Measurements from ENCODE around the gene ATG7. TPM values are rescaled to one million over a fixed set of nuclear protein-coding genes. Genes with fewer than 3 reads are reported as not detected.
"Not testable (repeated sequence)": the region's sequence is repeated elsewhere in the genome, so short reads cannot be mapped to it uniquely, and the experiment has no call there.

Gene ATG7
- total RNA-seq, 2 experiments from 2014 or later, result 27.8 to 28.5 TPM

DNA sequence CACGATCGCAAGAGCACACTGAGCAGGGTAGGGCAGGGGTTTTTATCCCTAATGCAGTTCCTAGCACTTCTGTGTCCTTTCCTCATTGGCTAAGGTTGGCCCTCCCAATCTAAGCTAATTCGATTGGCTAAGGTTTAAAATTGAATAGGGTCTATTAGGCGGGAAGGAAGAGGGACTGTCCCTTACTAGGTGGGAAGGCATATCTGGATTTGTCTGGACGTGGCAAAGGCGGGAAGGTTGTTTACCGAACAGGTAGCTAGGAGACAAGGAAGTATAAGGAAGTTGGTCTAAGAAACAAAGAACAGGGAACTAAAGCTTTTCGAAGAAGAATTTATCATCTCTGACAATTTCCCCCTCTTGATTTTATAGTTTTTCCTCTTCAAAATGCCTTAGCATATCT lies 24.8 kb upstream of the ATG7 start:
- CTCF ChIA-PET, result interaction anchor here (1.1 kb wide), 1 partner anchor 43 kb away, joined by 3 read pairs; no protein-coding TSS in a partner anchor
- POLR2A ChIA-PET, result interaction anchor here (0.7 kb wide), 1 partner anchor 26 kb away, joined by 3 read pairs; no protein-coding TSS in a partner anchor

DNA sequence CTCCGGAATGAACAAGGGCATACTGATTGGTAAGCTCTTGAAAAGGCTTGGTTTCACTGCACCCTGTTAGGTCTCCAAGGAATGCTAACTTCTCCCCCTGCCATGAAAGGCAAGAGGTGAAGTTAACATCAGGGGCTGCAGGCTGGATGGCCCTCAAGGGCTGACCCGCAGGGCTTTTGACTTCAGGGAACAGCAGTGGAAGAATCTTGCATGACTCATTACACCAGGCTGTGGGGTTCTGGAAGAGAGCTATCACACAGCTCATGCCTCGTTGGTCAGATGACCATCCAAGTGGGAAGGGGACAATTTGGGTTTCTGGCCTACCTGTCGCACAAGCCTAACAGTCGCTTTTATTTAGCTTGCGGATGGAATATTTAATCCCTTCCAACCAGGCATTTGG lies 23.6 kb upstream of the ATG7 start:
- POLR2A ChIA-PET, result no interaction called here

DNA sequence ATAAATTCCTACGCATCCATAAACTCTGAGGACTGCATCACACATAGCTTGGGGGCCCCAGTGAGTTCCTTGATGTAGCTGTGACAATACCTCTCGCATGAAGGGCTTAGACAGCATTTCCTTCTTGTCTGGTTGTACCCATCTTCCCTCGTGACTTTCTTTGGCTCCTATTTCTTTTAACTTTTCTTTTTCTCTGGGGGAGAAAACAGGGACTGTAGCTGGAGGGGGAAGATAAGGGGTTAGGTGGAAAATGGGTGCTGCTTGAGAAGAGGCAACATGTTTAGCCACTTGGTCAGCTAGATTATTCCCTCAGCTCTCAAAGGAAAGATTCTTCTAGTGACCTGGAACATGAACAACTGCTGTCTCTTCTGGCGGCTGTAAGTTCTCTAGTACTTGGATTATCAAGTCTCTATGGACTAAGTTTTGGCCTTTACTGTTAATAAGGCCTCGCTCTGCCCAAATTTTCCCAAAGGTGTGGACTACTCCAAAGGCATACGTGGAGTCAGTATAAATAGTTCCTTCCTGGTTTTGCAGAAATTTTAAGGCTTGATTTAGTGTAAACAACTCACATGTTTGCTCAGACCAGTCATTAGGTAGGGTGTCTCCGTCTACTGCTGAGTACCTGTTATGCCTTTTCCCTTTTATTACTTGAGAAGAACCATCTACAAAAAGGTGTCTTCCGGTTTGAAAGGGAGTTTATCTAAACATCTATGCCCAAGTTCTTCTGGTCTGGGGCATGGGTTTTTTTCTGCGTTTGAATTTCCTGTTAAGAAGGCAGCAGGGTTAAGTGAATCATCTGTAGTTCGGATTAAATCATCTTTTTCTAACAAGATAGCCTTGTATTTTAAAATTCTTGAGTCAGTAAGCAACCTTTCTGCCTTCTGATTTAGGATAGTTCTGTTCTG lies 21.0 kb upstream of the ATG7 start:
- ChIA-PET CTCF (no interaction called here), POLR2A (no interaction called here)

More for the DNA sequence above, 23.6 kb upstream of the ATG7 start:
- CTCF ChIA-PET, result interaction anchor here (0.6 kb wide), 1 partner anchor 21 kb away, joined by 5 read pairs; no protein-coding TSS in a partner anchor

DNA sequence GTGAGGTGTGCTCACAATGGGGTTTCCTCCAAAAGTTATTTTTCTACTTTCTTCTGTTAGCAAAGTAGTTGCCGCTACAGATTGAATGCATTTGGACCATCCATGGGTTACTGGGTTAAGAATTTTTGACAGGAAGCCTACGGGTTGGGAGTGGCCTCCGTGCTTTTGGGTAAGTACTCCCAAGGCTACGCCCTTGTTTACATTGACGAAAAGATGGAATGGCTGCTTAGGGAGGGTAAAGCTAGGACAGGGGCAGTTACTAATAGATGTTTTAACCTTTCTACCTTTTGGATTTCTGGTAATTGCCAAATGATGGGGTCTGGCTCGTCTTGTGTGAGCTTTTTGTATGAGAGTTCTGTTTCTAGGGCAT lies 20.4 kb upstream of the ATG7 start:
- POLR2A ChIA-PET, result no interaction called here
- CTCF ChIA-PET, result no interaction called here

DNA sequence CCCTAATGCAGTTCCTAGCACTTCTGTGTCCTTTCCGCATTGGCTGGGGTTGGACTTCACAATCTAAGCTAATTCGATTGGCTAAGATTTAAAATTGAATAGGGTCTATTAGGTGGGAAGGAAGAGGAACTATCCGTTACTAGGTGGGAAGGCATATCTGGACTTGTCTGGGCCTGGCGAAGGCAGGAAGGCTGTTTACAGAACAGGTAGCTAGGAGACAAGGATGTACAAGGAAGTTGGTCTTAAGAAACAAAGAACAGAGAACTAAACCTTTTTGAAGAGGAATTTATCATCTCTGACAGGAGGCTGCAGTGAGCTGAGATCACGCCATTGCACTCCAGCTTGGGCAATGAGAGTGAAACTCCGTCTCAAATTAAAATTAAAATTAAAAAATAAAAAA lies 17.3 kb upstream of the ATG7 start:
- POLR2A ChIA-PET, result no interaction called here
- CTCF ChIA-PET, result no interaction called here

DNA sequence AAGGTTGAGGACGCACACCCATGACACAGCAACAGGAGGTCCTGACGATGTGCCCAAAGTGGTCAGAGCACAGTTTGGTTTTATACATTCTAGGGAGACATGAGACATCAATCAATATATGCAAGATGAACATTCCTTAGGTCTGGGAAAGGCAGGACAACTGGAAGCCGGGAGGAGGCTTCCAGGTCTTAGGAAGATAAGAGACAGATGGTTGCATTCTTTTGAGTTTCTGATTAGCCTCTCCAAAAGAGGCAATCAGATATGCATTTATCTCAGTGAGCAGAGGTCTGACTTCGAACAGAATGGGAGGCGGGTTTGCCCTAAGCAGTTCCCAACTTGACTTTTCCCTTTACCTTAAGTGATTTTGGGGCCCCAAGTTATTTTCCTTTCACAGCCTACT lies 16.7 kb upstream of the ATG7 start:
- CTCF ChIA-PET, POLR2A ChIA-PET: not testable (repeated sequence)

DNA sequence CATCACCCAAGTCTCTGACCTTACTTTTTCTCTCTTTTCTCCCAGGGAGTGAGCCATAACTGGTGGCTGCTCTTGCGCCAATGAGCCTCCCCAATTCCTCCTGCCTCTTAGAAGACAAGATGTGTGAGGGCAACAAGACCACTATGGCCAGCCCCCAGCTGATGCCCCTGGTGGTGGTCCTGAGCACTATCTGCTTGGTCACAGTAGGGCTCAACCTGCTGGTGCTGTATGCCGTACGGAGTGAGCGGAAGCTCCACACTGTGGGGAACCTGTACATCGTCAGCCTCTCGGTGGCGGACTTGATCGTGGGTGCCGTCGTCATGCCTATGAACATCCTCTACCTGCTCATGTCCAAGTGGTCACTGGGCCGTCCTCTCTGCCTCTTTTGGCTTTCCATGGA lies 13.2 kb upstream of the ATG7 start:
- ChIA-PET POLR2A (interaction anchor here (1.2 kb wide), 1 partner anchor 13 kb away, joined by 3 read pairs; the partner anchor contains the start of gene ATG7), CTCF (no interaction called here)

DNA sequence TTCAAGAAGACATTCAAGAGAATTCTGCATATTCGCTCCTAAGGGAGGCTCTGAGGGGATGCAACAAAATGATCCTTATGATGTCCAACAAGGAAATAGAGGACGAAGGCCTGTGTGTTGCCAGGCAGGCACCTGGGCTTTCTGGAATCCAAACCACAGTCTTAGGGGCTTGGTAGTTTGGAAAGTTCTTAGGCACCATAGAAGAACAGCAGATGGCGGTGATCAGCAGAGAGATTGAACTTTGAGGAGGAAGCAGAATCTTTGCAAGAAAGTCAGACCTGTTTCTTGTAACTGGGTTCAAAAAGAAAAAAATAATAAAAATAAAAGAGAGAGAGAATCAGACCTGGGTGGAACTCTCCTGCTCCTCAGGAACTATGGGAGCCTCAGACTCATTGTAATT lies 11.7 kb upstream of the ATG7 start:
- ChIA-PET POLR2A (no interaction called here), CTCF (interaction anchor here (1.1 kb wide), 1 partner anchor 12 kb away, joined by 4 read pairs; the partner anchor contains the start of gene ATG7)

DNA sequence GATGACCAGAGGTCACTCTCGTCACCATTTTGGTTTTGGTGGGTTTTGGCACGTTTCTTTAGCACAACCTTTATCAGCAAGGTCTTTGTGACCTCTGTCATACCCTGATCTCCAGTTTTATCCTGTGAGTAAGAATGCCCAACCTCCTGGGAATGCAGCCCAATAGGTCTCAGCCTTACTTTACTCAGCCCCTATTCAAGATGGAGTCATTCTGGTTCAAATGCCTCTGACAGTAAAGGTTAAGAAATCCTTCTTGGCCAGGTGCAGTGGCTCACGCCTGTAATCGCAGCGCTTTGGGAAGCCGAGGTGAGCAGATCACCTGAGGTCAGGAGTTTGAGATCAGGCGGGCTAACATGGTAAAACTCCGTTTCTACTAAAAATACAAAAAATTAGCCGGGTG lies 3.2 kb upstream of the ATG7 start:
- POLR2A ChIA-PET, result no interaction called here

DNA sequence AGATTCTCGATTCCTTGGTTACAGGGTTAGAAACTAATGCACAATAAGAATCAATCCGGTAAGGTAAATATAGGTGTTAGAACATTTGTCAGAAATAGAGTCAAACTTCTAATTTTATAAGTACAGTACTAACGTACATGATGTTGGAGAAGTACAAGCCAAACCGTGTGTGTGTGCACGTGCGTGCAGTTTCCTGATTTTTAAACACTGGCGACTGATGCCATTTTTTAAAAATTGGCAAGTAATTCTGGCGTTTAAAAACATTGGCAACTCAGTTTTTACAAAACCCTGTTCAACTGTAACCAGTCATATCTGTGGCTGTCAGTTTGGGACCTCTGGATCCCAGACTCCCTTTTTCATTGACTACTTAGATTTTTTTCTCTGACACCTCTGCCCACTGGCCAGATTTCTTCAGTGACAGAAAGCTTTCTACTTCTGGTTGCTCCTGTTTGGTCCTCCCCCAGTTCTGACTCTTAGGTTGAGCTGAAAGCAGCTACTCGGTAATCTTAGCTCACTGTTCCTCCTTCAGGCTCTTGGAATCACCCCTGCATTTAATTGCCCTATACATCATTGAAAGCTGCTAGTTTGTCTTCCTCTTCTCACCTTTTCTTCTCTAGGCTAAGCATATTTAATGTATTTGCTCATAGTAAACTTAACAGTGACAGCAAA lies 843 bp downstream of the ATG7 start:
- ChIA-PET CTCF (interaction anchor here (0.5 to 1.4 kb wide), 5 partner anchors 15 to 36 kb away, joined by 3 to 5 read pairs (median 3); no protein-coding TSS in a partner anchor), POLR2A (interaction anchor here (0.5 to 2.6 kb wide), 5 partner anchors 14 to 492 kb away, joined by 3 to 12 read pairs (median 3); no protein-coding TSS in a partner anchor)

More for the DNA sequence above, 3.2 kb upstream of the ATG7 start:
- CTCF ChIA-PET, result no interaction called here

DNA sequence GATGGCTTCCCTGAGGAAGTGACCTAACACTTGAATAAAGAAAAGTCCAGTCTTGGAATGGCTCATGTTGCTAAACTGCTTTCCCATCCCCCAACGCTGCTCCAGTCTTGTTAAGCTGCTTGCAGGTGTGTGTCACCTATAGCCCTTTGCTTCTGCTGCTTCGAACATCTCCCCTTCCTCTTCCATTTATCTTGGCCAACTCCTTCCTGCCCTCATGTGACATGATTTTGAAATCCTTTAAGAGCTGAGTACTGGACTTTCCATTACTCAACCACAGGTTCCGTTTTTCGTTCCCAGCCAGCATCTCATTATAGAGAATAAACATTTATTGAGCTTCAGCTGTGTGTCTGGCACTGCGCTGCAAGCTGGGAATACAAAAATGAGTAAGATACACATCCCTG lies 1.7 kb downstream of the ATG7 start:
- ChIA-PET CTCF (interaction anchor here (1.0 kb wide), 1 partner anchor 17 kb away, joined by 3 read pairs; no protein-coding TSS in a partner anchor), POLR2A (interaction anchor here (0.6 to 2.6 kb wide), 2 partner anchors 17 to 41 kb away, joined by 3 to 12 read pairs; no protein-coding TSS in a partner anchor)

DNA sequence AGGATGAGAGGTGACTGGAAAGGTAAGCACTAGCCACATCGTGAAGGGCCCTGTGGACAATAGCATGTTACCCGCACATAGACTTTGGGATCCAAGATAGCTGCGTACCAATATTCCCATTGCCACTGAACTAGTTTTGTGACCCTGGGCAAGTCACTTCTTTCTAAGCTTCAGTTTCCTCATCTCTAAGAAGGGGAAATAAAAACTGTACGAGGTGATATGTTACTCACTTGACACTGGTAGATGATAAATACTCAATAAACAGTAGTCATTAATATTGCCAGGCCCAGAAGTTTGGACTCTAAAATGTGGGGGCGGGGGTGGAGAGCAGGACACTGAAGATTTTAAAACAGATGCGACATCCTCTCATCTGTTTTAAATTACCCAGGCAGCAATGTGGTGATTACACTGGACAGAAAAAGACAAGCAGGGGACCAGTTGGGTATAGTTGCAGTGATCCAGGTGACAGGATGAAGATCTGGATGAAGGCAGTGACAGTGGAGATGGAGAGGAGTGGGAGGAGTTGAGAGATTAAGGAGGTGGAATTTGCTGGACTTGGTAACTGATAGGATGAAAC lies 2.5 kb downstream of the ATG7 start:
- POLR2A ChIA-PET, result no interaction called here
- CTCF ChIA-PET, result interaction anchor here (1.0 kb wide), 1 partner anchor 16 kb away, joined by 3 read pairs; no protein-coding TSS in a partner anchor

DNA sequence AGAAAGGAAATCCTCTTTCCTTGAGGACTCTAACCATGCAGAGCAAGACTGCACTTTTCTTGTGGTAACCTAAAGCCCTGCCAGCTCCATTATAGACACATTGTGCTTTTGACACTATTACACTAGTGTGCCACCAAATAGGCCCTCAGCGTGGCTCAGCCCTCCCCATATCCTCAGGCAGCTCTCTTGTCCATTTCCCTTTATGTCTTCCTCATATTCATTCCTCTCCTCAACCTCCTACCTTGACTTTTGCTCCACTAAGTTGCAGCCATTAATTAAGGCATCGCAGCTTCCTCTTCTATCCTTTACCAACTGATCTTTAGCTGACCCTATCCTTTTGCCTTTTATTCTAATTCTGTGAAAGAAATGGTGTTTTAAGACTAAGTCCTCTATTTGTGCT lies 3.7 kb downstream of the ATG7 start:
- CTCF ChIA-PET, result no interaction called here
- POLR2A ChIA-PET, result no interaction called here

DNA sequence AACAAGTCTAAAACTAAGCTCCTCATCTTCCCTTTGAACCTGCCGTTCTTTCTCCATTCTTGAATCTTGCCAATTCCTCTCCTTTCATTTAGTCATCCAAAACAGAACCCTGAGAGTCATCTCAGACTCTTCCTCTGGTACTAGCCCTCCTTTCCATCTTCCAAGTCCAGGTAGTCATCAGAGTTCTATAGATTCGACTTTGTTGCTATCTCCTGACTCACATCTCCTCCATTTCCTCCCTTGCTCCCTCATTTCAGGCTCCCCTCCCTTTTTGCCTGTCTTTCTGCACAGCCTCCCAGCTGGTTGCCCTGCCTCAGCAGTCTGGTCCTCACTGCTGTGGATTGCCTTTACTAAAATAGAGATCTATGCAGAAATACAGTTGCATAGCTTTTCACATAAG lies 4.7 kb downstream of the ATG7 start:
- ChIA-PET CTCF (no interaction called here), POLR2A (interaction anchor here (0.6 kb wide), 1 partner anchor 433 kb away, joined by 3 read pairs; no protein-coding TSS in a partner anchor)

DNA sequence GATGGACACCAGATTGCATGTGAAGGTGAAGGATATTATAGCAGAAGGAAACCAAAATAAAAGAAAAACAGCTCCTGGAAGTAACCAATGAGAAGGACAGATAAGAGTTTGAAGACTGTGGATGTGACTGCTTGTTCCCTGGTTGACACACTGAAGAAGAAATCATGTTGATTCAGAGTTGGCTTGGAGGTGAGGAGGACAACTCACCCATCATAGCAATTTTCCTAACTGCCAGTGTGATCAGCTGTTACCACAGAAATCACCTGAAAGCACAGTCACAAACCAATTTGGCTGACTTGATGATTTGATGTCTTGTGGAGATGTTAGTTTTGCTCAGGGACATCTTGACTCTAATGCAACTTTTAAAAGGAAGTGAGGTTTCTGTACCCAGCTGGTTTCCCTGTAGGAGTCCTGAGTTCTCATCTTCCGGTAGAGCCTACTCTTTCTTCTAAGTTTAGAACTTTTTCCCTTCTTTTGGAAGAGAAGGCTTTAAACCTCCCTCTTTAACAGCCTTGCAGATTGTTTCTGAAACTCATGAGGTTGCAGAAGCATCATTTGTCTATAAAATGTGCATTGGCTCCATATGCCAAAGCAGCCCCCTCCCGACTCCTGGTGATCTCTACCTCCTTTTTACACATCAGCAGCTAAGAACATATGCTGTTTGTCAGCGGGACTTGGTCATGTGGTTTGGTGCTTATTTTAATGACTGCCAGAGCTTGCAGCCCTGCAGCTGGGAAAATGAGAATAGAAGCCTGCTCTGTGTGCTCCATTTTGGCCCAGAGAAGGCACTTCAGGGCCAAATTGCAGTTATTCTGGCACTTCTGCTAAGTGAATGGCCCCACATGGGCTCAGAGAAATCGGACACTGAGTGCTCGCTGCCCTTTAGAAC lies 10.3 kb downstream of the ATG7 start:
- ChIA-PET POLR2A (no interaction called here), CTCF (interaction anchor here (2.1 kb wide), 1 partner anchor 53 kb away, joined by 5 read pairs; no protein-coding TSS in a partner anchor)

DNA sequence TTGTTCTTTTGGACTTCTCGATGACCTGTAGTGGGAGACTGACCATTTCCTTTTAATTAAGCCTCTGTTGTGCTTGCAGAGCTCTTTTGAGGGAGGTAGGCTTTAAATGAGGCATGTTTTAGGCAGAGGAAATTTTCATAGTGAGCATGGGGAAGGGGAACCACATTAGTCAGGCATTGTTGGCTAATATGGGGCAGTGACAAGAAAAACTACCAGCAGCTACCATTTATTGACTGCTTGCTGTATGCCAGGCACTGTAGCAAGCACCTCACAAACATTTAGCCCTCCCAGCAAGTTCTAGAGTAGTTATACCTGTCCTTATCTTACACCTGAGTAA lies 10.9 kb downstream of the ATG7 start:
- ChIA-PET CTCF (interaction anchor here (2.1 kb wide), 1 partner anchor 52 kb away, joined by 5 read pairs; no protein-coding TSS in a partner anchor), POLR2A (no interaction called here)

DNA sequence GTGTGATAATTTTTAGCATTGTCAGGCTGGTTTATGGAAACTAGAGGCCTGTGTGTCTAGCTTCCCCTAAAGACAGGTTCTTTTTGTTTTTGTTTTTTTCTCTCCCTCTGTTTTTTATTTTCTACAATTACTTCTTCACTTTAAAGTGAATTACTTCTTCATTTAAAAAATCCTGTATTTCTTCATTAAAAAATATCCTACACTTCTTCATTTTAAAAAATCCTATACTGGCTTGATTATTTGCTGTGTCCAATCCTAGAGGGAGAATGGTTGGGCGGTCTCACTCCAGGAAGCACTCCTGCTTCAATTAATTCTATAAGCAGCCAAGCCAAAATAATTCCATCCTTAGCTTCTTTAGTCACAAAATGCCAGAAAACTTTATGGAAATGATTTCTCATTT lies 11.8 kb downstream of the ATG7 start:
- ChIA-PET POLR2A (no interaction called here), CTCF (no interaction called here)

DNA sequence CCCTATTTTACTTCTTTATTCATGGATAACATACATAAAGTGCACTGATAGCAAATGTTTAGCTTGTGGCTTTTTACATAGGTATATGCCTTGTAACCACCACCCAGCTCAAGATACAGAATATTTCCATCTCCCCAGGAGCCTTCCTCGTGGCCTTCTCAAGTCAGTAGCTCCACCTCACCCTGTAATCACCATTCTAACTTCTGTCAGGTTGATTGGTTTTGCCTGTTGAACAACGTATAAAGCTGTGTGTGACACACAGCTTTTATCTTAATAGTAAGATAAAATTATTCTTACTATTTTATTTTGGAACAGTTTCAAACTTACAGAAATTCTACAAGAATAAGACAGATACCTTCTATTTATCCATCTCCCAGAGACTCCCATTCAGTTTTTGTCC lies 13.3 kb downstream of the ATG7 start:
- ChIA-PET CTCF (no interaction called here), POLR2A (no interaction called here)

DNA sequence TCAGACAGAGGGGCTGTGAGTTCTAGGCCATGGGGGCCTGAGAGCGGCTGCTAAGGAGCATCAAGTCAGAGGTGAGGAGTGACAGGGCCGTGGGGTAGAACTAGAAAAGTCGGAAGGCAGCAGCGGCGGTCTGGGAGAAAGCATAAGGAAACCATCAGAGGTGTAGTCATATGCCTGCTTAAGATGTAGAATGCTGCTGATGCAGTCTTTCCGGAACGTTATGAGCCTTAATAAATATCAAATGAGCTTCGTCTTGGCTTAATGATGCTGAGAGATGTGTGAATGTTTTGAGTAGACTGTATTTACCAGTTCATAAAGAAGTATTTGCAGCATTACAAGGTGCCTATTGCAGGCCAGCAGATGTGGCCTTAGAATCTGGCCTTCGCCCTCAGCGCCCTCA lies 15.2 kb downstream of the ATG7 start:
- ChIA-PET CTCF (no interaction called here), POLR2A (no interaction called here)

Measured in activated CD8-positive, alpha-beta memory T cell treated with anti-CD3 and anti-CD28 coated beads for 36 hours (primary cell).